K562 treated with DMSO at 1 percent for 12 hours (cell line): ENCODE measurements around the gene OR2T3. TPM values are rescaled to one million over a fixed set of nuclear protein-coding genes. Genes with fewer than 3 reads are reported as not detected.

Experiments
- total RNA-seq: library from RNA; unstranded; fragments of 300-600 nt; gene quantifications from 2 replicates; pipeline ENCODE4 v1.2.3, GENCODE V29; 2022; ENCODE audit not compliant: insufficient read depth

Gene OR2T3, protein sequence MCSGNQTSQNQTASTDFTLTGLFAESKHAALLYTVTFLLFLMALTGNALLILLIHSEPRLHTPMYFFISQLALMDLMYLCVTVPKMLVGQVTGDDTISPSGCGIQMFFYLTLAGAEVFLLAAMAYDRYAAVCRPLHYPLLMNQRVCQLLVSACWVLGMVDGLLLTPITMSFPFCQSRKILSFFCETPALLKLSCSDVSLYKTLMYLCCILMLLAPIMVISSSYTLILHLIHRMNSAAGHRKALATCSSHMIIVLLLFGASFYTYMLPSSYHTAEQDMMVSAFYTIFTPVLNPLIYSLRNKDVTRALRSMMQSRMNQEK
- total RNA-seq: not detected in 2 replicates

DNA sequence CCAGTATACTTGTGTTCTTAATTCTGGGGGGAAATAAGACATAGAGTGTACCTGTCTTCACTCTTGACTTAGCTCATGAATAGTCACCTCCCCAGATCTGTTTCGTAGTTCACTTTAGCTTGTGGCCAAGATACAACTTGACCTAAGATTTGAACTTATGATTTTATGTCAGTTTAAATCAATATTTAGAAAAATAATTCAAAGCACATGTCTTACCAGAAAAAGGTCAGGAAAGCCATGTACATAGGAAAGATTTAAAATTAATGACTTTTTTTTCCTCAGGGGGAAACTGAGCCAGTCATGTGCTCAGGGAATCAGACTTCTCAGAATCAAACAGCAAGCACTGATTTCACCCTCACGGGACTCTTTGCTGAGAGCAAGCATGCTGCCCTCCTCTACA, at the start of gene OR2T3:
TSS of gene OR2T3 (plus strand) at position 301 of the 400 bp plus-strand sequence. CDS start at position 301, 0 bp downstream.

DNA sequence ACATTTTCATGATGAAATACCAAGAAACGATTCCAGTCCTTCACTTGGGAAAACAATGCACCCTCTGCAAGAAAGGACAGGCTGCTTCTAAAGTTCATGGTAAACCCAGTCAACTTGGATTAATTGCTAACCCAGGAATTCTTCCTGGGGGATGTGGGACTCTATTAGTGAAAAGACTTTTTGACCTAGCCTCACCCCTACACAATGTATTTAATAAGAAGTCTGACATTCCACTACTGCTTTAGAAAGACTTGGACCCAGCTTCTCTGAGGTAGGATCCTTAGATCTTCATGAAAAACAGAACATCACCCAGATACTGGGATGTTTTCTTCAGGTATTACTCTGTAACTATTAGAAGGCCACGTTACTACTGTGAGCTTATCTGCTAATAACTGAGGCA, 27.8 kb upstream of the OR2T3 start, which contains the start of gene OR2T2:
TSS of gene OR2T2 (plus strand) at position 239 of the 400 bp plus-strand sequence. CDS start 7,161 bp downstream, outside the sequence.

DNA sequence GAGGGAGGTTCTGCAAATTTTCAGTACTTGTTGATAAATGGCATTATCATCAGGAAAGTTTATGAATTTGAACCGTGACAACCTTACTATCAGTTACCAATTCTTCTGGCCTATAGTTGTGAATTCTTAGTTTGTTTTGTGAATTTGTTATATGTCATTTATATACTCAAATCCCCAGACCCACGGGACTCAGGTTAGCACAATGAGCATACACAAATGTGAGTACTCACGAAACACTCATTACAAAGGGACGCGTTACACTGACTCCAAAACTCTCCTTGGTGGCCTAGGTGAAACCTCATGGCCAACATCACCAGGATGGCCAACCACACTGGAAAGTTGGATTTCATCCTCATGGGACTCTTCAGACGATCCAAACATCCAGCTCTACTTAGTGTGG, 15.1 kb downstream of the OR2T3 start, which contains the start of gene OR2T5:
TSS of gene OR2T5 (plus strand) at position 301 of the 400 bp plus-strand sequence. CDS start at position 301, 0 bp downstream.

DNA sequence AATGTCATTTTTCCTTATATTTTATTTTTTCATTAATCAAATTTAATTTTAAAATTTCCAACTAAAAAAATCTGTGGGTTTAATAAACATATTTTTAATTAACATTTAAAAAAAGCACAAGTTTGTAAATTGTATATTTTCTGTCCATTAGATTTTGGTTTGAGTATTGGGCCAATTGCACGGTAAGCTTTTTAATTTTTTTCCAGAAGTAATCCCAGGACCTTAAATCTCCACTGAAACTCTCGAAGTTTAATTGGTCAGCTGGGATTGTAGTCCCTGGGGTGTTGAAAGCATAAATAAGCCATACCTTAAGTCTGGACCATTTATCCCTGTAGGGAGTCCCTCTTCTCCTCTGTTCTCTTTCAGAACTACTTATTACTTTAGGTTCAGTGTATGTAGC, 34.6 kb downstream of the OR2T3 start, which contains the start of gene OR2G6:
TSS of gene OR2G6 (plus strand) at position 301 of the 400 bp plus-strand sequence. CDS start 13,574 bp downstream, outside the sequence.

Other genes starting within 250 kb of the OR2T3 start
- gene OR2M4, start 241.9 kb upstream of the OR2T3 start, total RNA-seq: not detected in 2 replicates
- gene OR2T33, start 195.4 kb upstream of the OR2T3 start, total RNA-seq: not detected in 2 replicates
- gene OR2T12, start 169.9 kb upstream of the OR2T3 start, total RNA-seq: not detected in 2 replicates
- not detected in 2 replicates for gene OR2M7, start 148.8 kb upstream of the OR2T3 start, total RNA-seq
- not detected in 2 replicates for gene OR14C36, start 124.6 kb upstream of the OR2T3 start, total RNA-seq
- not detected in 2 replicates for gene OR2T4, start 111.7 kb upstream of the OR2T3 start, total RNA-seq
- not detected in 2 replicates for gene OR2T6, start 97.6 kb upstream of the OR2T3 start, total RNA-seq
- not detected in 2 replicates for gene OR2T1, start 70.3 kb upstream of the OR2T3 start, total RNA-seq
- not detected in 2 replicates for gene OR2T2, start 27.7 kb upstream of the OR2T3 start, total RNA-seq
- not detected in 2 replicates for gene OR2T5, start 15.2 kb downstream of the OR2T3 start, total RNA-seq
- gene OR2G6, start 34.7 kb downstream of the OR2T3 start, total RNA-seq: not detected in 2 replicates
- gene OR2T29, start 89.4 kb downstream of the OR2T3 start, total RNA-seq: not detected in 2 replicates
- gene OR2T34, start 101.4 kb downstream of the OR2T3 start, total RNA-seq: not detected in 2 replicates
- gene OR2T10, start 124.3 kb downstream of the OR2T3 start, total RNA-seq: not detected in 2 replicates
- not detected in 2 replicates for gene OR2T11, start 161.7 kb downstream of the OR2T3 start, total RNA-seq
- gene OR2T35, start 171.9 kb downstream of the OR2T3 start, total RNA-seq: not detected in 2 replicates
- not detected in 2 replicates for gene OR2T27, start 182.2 kb downstream of the OR2T3 start, total RNA-seq
- gene OR14I1, start 229.4 kb downstream of the OR2T3 start, total RNA-seq: not detected in 2 replicates